NCI-H345 treated with DMSO at 0.1 percent for 48 hours (cell line): Measurements from ENCODE around the gene PADI4.

ENCODE experiments used
- DNase-seq: peaks from one replicate; lab custom pipeline; 2025; ENCODE audit not compliant: unreplicated experiment; lab: John Stamatoyannopoulos, UW

The PADI4 gene, protein sequence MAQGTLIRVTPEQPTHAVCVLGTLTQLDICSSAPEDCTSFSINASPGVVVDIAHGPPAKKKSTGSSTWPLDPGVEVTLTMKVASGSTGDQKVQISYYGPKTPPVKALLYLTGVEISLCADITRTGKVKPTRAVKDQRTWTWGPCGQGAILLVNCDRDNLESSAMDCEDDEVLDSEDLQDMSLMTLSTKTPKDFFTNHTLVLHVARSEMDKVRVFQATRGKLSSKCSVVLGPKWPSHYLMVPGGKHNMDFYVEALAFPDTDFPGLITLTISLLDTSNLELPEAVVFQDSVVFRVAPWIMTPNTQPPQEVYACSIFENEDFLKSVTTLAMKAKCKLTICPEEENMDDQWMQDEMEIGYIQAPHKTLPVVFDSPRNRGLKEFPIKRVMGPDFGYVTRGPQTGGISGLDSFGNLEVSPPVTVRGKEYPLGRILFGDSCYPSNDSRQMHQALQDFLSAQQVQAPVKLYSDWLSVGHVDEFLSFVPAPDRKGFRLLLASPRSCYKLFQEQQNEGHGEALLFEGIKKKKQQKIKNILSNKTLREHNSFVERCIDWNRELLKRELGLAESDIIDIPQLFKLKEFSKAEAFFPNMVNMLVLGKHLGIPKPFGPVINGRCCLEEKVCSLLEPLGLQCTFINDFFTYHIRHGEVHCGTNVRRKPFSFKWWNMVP

GRCh38 chr1:17307946-17308345 is at the start of gene PADI4:
Gene PADI4 (plus strand): TSS chr1:17308197. CDS start chr1:17308223, 26 bp downstream.
- no peak for DNase-seq

DNA sequence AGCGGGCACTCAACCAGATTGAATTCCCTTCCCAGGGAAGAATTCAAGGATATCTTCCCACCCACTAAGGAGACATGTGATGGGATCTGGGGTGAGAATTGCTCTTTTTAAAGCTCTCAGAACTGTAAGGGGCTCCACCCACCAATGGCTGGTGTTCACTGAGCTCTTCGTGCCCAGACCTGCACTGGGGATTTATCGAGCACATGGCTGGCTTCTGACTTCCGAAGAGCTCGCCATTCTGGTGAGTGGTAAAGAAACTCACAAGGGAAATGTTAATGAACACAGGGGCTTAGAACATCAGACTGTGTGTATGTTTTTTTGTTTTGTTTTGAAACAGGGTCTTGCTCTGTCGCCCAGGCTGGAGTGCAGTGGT is 49.3 kb upstream of the PADI4 start:
- no peak for DNase-seq

- no peak for DNase-seq
Measured at GRCh38 chr1:17259233-17259873, 48.6 kb upstream of the PADI4 start.

- DNase-seq: no peak
Measured at GRCh38 chr1:17260264-17260663, 47.7 kb upstream of the PADI4 start.

DNA sequence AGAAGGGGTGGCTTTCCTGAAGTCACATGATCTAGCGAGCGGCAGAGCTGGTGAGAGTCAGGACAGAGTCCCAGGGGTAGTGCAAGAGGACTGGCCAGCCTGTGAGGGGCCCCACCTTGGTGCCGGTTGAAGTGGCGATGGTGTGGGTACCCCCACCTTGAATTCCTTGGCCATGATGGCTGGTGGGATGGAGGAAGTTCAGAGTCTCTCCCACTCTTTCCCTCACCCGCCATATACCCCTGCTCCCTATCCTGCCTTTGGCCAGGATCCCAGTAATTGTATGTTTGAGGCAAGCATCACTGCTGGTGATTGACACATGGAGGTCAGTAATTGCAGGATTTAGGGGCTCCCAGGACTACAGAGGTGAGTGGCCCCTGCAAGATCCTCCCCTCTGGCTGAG is 47.3 kb upstream of the PADI4 start:
- no peak for DNase-seq

GRCh38 chr1:17263936-17264335 is 44.1 kb upstream of the PADI4 start:
- no peak for DNase-seq

DNA sequence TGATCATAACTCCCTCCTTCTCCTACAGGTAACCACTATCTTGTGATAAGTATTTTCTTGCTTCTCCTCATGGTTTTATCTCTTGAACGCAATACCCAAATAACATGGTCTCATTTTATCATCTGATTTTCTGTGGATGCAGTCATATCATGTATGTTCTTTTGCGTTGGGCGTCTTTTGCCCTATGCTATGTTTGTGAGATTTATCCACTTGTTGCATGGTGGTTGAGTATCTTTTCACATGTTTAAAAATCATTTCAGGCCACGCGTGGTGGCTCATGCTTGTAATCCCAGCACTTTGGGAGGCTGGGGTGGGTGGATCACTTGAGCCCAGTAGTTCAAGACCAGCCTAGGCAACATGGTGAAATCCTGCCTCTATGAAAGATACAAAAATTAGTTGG is 43.5 kb upstream of the PADI4 start:
- DNase-seq: no peak

GRCh38 chr1:17265162-17265561 is 42.8 kb upstream of the PADI4 start:
- no peak for DNase-seq

GRCh38 chr1:17265950-17266349 is 42.0 kb upstream of the PADI4 start:
- no peak for DNase-seq

- DNase-seq: no peak
Measured at GRCh38 chr1:17270891-17271765, 36.9 kb upstream of the PADI4 start.

DNA sequence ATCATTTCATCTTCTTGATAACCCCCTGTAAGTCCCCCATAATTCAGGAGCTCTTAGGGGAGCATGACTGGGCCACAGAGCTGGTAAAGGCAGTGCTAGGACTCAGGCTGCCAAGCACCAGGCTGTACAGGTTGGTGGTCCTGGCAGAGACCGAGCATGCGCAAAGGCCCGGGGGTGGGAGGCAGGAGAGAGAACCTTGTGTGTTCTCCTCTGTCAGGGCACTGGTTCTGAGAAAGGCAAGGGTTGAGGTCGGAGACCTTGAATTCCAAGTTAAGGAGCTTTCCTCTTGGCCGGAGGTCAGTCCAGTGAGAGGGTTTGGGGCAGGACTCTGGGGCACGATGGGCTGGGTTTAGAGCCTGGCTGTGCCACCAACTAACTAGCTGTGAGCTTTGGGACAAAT is 35.9 kb upstream of the PADI4 start:
- no peak for DNase-seq

DNA sequence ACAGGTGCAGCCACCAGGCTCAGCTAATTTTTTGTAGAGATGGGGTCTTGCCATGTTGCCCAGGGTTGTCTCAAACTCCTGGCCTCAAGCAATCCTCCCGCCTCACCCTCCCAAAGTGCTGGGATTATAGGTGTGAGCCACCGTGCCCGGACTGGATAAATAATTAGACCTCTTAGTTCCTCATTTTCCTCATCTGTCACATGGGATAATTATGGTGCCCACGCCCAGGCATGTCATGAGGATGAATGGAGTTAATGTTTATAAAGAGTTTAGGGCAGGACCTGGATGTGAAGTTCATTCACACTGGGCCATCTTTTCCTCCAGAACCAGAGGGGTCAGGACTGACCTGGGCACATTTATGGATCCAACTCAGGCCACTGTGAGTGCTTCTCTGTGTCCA is 35.4 kb upstream of the PADI4 start:
- DNase-seq: no peak

GRCh38 chr1:17273096-17273495 is 34.9 kb upstream of the PADI4 start:
- DNase-seq: no peak

DNA sequence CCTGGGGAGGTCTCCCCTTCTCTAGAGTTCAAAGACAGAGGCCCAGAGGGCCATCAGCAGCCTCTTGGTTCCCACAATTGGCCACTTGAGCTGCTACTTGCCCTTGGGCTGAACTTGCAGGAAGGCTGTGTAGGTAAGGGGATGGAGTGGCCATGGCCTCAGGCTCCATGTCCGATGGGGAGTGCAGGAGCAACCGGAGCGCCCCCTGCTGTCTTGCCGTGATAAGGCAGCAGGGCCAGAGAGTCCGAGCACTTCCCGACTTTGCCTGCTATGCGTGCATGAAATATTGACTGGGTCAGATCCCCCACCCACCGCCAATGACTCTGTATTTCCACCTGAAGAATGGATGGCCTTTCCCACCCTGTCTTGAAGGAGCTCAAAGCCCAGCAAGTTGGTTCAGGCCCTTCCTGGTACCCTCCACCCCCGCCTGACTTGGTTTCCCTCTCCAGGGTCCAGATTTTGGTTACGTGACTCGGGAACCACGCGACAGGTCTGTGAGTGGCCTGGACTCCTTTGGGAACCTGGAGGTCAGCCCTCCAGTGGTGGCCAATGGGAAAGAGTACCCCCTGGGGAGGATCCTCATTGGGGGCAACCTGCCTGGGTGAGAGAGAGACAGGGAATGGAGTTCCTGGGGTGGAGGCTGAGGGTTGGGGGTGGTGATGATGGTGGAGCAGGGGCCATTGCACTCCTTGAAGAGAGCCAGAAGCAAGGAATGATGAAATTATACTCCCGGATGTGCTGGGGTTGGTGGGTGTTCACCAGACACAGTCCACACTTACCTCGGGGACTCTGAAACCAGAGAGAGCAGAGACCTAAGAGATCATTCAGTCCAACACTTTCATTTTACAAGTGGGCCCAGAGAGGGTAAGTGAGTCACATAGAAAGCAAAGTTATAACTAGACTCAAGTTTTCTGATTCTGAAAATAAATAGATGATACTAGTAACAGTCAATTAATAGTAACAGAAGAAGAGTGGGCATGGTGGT is 33.5 kb upstream of the PADI4 start:
- no peak for DNase-seq

DNA sequence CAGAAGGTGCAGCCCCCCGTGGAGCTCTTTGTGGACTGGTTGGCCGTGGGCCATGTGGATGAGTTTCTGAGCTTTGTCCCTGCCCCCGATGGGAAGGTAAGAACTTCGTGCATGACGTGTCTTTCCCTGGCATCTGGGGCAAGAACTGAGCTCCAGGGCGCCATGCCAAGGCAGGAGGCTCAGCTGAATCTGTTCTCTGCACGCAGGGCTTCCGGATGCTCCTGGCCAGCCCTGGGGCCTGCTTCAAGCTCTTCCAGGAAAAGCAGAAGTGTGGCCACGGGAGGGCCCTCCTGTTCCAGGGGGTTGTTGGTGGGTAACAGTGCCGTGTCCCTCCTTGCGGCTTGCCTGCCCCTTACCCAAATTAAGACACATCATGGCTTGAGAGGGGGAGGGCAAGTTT is 31.4 kb upstream of the PADI4 start:
- DNase-seq: no peak

DNA sequence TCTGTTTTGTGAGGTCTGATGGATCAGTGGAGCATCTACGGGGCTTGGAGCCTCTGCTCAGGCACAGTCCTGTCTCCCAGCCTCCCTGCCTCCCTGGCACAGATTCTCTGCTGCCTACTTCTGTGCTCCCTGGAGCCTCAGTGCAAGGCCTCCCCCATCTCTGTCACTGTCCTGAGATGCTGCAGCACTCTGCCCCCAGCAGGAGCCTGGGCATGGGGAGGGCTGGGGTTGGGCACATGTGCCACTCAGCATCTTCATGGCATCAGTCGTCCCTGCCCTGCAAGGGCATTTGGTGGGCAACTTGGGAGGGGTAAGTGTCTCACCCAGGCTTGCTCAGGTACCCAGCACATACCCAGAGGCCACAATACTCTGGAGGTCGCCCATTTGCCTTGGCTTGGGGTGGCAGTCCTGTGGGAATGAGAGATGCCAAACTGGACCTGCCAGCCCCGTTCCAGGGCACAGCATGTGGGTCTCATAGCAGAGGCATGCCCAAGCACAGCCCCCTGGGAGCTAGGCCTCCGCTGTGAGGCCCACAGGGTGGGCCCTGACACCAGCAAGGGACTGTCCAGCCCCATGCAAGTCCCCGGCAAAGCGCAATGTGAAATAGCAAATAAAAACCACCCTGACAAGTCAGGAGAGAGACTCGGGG is 30.4 kb upstream of the PADI4 start:
- no peak for DNase-seq

DNA sequence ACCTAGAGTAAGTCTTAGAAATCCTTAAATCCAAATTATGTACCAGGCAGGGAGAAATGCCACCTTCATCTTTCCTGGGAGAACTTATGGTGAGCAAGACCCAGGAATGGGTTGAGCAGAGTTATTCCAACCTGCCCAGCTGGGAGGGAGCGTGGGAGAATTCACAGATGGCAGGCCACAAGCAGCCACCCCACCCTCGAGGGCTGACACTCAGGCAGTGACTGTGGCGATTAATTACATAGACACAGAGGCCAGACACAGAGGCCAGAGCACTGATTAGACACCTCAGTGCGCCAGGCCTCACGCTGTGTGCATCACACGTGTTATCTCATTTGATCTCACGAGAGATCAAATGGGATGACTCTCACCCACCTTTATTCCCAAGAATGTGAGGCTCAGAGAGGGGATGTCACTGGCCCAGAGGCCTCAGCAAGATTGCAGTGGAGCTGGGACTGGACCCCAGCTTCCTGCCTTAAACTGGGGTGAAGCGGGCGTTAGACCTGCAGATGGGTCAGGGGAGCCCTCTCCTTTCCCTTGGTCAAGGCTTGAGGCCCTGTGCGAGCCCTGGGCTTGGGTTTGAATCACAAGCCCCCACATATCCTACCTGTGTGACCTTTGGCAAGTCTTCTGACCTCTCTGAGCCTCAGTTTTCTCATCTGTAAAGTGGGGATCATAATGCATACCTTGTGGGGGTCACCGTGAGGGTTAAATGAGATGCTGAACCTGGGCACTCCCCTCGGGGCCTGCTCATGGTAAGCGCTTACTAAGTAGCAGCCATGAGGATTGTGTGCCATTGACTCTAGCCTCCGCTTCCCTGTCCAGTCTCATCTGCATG is 28.8 kb upstream of the PADI4 start:
- no peak for DNase-seq

DNA sequence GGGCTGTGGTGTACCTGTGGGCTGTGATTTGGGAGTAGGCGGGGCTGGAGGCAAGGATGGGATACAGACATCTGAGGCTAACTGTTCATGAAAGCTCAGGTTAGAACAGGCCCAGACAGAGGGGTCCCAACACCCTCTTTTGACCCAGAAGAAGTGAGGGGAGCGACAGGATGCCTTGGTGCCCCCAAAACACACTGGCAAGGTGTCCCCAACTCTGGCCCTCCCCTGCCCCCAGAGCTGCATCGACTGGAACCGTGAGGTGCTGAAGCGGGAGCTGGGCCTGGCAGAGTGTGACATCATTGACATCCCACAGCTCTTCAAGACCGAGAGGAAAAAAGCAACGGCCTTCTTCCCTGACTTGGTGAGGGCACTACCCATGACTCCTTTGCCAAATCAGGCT is 27.6 kb upstream of the PADI4 start:
- no peak for DNase-seq

GRCh38 chr1:17280894-17281293 is 27.1 kb upstream of the PADI4 start:
- DNase-seq: no peak
